LNCaP clone FGC (cell line): Measurements from ENCODE around the gene SMAD5.

Experiments
- DNase-seq: peaks from one replicate; pipeline ENCODE4 v3.0.0-alpha.2; 2011; ENCODE audit warnings: low read depth
- H3K4me3 ChIP-seq: 2 replicates; pipeline ENCODE4 v1.5.1; 2011; ENCODE audit warnings: mild to moderate bottlenecking, low read depth, low read length, control low read depth
- TF ChIP-seq, protein P1 (sequence below): IDR thresholded peaks from 2 replicates; pipeline ENCODE4 v1.5.1; 2012; ENCODE audit warnings: mild to moderate bottlenecking; ENCODE audit not compliant: control insufficient read depth, insufficient read depth; ENCODE audit errors: extremely low read depth

Gene SMAD5

GRCh38 chr5:136114414-136115125, 18.1 kb upstream of the SMAD5 start:
- TF ChIP-seq, protein P1, sequence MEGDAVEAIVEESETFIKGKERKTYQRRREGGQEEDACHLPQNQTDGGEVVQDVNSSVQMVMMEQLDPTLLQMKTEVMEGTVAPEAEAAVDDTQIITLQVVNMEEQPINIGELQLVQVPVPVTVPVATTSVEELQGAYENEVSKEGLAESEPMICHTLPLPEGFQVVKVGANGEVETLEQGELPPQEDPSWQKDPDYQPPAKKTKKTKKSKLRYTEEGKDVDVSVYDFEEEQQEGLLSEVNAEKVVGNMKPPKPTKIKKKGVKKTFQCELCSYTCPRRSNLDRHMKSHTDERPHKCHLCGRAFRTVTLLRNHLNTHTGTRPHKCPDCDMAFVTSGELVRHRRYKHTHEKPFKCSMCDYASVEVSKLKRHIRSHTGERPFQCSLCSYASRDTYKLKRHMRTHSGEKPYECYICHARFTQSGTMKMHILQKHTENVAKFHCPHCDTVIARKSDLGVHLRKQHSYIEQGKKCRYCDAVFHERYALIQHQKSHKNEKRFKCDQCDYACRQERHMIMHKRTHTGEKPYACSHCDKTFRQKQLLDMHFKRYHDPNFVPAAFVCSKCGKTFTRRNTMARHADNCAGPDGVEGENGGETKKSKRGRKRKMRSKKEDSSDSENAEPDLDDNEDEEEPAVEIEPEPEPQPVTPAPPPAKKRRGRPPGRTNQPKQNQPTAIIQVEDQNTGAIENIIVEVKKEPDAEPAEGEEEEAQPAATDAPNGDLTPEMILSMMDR, result no peak
- no peak for DNase-seq

GRCh38 chr5:136115183-136115865, 17.3 kb upstream of the SMAD5 start:
- H3K4me3 ChIP-seq, result no peak overlapping the region
- DNase-seq, result no peak
- TF ChIP-seq, protein P1, result no peak

More at GRCh38 chr5:136114414-136115125, 18.1 kb upstream of the SMAD5 start:
- H3K4me3 ChIP-seq, result no peak overlapping the region

- TF ChIP-seq, protein P1, result no peak
- no peak for DNase-seq
- no peak overlapping the region for H3K4me3 ChIP-seq
Observed at GRCh38 chr5:136120529-136120928, 12.1 kb upstream of the SMAD5 start.

- peak; percentile 74 for DNase-seq
- H3K4me3 ChIP-seq, result no peak overlapping the region
- TF ChIP-seq, protein P1, result no peak
Observed at GRCh38 chr5:136123236-136123768, 9.3 kb upstream of the SMAD5 start.

- no peak for DNase-seq
- TF ChIP-seq, protein P1, result no peak
- H3K4me3 ChIP-seq, result no peak overlapping the region
Observed at GRCh38 chr5:136127560-136127959, 5.1 kb upstream of the SMAD5 start.

- TF ChIP-seq, protein P1, result no peak
- DNase-seq, result no peak
- H3K4me3 ChIP-seq, result no peak overlapping the region
Observed at GRCh38 chr5:136128481-136128880, 4.2 kb upstream of the SMAD5 start.
